ENCODE results near the gene OR10G8.
"Not testable (repeated sequence)": the region's sequence is repeated elsewhere in the genome, so short reads cannot be mapped to it uniquely, and the experiment has no call there.

Gene OR10G8
- 0 reads per million in 4 experiments for total RNA-seq

DNA sequence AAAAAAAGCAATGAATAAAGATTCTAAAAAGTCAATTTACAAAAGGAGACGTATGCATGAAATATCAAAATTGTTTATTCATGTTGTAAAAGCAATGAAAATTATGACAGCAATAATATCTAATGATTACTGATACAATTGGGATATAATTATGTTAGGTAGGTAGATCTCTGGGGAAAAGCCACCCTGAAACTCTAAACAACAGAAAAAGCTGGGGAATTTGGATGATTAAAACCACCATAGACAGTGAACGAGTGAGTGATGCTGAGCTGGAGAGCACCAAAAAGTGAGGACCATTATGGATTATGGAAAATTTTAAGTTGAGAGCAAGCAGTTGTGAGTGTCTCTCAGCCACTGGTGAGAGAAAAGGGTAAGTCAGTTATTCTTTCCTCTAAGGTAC lies at the start of gene OR10G8:
Gene OR10G8, plus strand, starts transcription at position 301 of the 400 bp plus-strand sequence. CDS start 2,825 bp downstream, outside the sequence.
- no peak for DNase-seq

GRCh38 chr11:123977731-123978347 lies 48.8 kb upstream of the OR10G8 start, which contains the start of gene OR10S1:
TSS of gene OR10S1 (minus strand) at chr11:123977781. CDS start at chr11:123977664, 117 bp downstream.
- DNase-seq = no peak

GRCh38 chr11:123979311-123979710 lies 47.3 kb upstream of the OR10G8 start:
- no peak for DNase-seq

- no peak for DNase-seq
These were observed 31.5 kb upstream of the OR10G8 start, which contains the start of gene OR10G6 for GRCh38 chr11:123995119-123995518. TSS of gene OR10G6 (minus strand) at chr11:123995161. CDS start at chr11:123995161, 0 bp downstream.

DNA sequence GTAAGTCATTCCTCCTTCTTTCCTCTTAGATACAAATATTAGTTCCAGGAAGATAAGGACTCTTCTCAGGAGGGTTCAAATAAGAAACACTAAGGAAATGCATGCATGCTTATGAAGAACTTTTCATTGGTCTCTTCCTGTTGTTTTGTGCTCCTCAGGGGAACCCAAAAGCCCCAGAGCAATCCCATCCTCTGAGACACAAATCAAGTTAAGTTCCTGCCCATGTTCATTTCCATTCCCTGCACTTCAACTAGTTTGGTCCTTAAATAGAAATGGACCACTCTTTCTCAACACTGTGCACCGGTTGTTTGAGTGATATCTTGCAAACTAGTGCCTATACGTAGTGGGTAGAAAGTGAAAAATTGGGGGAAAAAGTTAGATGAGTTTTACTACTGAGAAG lies 13.9 kb upstream of the OR10G8 start, which contains the start of gene OR10G4:
Gene OR10G4, plus strand, starts transcription at position 301 of the 400 bp plus-strand sequence. CDS start 2,578 bp downstream, outside the sequence.
- DNase-seq = no peak

GRCh38 chr11:124015837-124016236 lies 10.8 kb upstream of the OR10G8 start:
- DNase-seq = not testable (repeated sequence)

GRCh38 chr11:124036666-124037065 lies 10.1 kb downstream of the OR10G8 start:
- no peak for DNase-seq

DNA sequence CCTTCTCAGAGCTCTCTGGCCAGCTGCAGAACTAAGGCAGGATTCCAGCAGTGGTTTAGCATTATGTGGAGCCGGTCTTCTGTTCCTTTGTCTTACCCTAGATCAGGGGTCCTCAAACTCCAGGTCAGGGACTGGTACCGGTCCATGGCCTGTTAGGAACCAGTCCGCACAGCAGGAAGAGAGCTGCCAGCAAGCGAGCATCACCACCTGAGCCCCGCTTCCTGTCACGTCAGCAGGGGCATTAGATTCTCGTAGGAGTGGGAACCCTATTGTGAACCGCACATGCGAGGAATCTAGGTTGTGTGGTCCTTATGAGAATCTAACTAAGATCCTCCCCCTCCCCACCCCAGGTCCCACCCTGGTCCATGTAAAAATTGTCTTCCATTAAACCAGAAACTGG lies 13.0 kb downstream of the OR10G8 start:
- DNase-seq = no peak

DNA sequence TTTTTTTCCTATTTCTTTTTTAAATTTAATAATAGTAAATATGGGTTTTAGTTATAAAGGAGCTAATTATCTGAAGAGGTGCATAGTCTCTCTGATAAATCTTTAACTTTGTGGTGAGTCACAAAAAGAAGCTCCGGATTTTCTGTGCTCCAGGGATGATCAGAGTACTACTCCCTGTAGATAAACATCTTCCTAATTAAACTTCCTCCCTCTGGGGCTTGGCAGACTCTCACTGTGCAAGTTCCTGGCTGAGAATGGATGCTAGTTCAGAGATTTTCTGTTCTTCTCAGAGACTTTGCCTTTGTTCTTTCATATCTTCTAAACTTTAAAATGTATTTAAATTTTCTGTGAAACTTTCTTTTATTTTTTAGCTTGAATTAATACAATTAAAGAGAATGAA lies 14.7 kb downstream of the OR10G8 start, which contains the start of gene OR10G7:
Gene OR10G7, minus strand, starts transcription at position 72 of the 400 bp plus-strand sequence. CDS start 2,324 bp downstream, outside the sequence.
- DNase-seq = no peak

- no peak for DNase-seq
These were observed 16.8 kb downstream of the OR10G8 start for GRCh38 chr11:124043420-124043819.

- no peak for DNase-seq
These were observed 24.1 kb downstream of the OR10G8 start for GRCh38 chr11:124050748-124051147.

- DNase-seq = no peak
These were observed 26.4 kb downstream of the OR10G8 start for GRCh38 chr11:124052966-124053365.

- no peak for DNase-seq
These were observed 42.1 kb downstream of the OR10G8 start for GRCh38 chr11:124068601-124069110.

DNA sequence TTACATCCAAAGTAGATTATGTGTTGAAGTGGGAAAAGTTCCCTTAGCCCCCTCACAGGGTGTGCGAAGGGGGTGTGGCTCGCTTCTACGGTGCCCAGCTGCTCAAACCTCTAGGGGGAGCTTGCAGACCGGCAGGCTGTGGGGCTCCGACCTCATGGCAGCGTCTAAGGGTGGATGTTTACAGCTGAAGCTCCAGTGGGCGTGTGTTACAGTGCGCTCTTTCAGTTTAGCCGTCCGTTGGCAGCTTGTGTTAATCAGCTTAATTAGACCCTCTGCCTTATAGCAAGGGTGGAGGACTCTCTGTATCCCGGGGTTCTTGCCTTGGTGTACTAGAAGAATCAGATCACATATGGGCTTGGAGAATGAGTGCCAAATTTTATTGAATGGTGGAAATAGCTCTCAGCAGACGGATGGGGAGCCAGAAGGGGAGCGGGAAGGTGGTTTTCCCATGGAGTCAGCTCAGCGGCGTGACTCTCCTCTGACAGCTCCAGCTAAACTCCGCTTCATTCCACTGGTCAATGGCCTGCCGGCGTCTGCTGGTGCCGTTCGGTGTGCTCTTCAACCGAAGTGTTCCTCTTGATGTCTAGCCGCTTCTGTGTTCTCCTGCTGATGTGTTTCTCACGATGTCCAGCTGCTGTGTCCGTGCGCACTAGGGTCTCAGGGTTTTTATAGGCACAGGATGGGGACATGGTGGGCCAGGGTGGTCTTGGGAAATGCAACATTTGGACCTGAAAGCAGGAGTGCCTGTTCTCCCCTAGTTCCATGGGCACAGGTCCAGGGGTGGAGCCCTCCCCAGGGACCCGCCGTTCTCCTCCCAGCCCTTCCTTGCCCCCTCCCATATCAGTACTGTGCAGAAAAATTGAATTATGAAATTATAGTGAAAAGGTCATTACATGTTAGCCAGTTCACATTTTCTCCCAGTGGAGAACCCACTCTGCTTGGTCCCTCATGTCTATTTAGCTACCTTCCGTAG lies 43.1 kb downstream of the OR10G8 start:
- DNase-seq = no peak

- peak; percentile 42 for DNase-seq
These were observed 44.5 kb downstream of the OR10G8 start for GRCh38 chr11:124070915-124071622.

- DNase-seq = no peak
These were observed 45.0 kb downstream of the OR10G8 start for GRCh38 chr11:124071623-124071948.

DNA sequence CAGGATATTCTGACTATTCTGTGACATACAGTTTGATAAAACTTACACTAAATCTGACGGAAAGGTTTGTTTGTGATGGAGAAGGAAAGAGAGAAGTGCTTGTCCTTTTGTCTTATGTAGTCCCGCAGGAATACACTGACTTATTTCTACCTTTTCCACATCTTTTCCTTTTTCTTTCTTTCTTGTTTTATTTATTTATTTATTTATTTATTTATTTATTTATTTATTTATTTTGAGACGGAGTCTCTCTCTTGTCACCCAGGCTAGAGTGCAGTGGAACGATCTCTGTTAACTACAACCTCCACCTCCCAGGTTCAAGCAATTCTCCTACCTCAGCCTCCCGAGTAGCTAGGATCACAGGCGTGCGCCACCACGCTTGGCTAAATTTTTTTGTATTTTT lies 45.5 kb downstream of the OR10G8 start:
- DNase-seq = no peak

GRCh38 chr11:124074554-124074953 lies 48.0 kb downstream of the OR10G8 start:
- DNase-seq = no peak

GRCh38 chr11:124075492-124075840 lies 48.9 kb downstream of the OR10G8 start:
- no peak for DNase-seq

- DNase-seq = no peak
These were observed 49.4 kb downstream of the OR10G8 start for GRCh38 chr11:124075841-124076651.

GRCh38 chr11:124077266-124077665 lies 50.7 kb downstream of the OR10G8 start:
- DNase-seq = no peak

DNA sequence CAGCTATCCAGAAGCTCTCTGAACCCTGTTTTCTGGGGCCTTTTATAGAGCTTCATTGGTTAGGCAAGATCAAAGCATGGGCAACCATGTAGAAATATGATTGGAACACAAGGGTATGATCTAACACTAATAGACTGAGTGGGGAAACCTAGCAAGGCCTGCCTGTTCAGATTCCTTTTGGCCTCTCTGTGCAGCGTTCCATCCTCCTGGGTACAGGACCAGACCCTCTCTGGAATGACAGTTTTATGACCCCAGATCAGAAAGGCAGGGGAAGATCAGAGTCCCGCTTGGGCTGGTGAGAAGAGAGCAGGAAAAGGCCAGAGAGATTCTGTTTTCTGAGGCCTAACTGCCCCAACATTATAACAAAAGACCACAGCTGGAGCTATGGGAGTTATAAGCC lies 52.0 kb downstream of the OR10G8 start:
- no peak for DNase-seq

All from effector CD8-positive, alpha-beta T cell (primary cell).